ENCODE measurements around the gene LRRC40.

LRRC40 gene

DNA sequence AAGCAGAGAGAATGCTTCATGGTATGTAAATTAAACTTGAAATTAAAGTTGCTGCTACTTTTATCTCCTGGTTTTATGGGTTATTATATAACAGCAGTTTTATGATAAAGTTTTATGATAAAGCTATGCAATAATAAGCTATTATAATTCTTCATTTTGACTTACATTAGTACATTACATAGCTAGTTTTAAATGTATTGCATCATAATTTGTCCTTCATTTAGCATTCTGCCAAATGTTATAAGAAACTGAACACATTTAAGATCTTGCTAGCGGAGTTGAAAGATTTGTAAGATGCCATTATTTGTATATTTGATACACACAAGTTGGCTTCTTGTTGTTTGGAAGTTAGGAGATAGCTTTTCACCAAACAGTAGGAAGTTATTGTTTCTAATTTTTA, 101.6 kb downstream of the LRRC40 start:
- no peak for DNase-seq

DNA sequence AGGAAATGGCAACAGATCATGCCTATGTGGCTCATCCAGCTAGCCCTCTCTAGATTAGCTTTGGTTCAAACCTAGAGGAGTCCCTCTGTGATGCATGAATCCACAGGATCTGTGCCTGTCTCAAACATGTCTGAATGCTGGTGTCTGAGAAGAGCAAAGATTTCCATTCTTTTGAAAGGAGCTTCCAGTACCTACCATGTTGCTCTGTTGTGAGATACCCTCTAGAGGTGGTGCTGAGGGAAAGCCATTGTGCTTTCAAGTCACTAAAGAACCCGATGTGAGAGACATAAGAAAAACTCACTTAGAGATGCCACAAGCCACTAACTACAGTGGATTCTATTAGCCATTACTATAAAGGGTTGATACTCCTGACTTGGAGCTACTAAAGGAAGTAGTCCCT, 103.6 kb downstream of the LRRC40 start:
- DNase-seq: no peak

DNA sequence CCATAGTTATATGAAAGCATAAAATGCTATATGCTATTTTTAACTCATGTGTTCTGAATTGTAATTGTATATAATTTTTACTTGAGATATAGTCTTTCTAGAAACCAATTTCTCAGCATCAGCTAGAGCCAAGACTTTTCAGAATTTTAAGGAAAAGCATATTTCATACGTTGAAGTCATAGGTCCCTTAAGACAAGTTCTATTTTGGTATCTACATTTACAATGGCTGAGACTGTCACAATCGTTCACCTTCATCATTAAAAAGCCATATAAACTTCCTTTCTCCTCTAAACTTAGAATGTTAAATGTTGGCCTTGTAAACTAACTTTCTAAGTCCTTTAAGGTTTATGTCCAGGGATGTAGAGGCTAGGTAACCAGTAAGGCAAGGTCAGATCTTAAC, 104.1 kb downstream of the LRRC40 start:
- no peak for DNase-seq

Data from activated CD4-positive, alpha-beta T cell treated with anti-CD3 and anti-CD28 coated beads, Interleukin-2, amount 50 U/mL, for 48 hours (primary cell).